ENCODE results near the gene KCNN3.

The KCNN3 gene

GRCh38 chr1:154747740-154748404, 122.2 kb downstream of the KCNN3 start:
- DNase-seq, result peak; percentile 82

DNA sequence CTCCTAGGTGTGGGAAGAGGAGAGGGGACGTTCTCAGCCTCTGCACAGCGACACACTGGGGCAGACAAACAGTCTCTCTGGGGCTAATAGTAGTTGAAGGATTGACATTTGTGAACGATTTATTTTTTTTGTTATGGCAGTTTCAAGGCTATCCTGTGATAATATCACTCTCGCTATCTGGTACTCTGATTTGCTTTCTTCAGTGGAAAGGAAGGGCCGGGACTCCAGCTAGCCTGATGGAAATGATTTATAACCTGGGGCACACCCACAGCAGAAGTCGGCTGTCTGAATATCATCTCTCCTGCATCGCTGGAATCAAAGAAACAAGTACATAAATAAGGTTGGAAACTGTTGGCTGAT, 122.7 kb downstream of the KCNN3 start:
- no peak for DNase-seq

GRCh38 chr1:154746622-154747299, 123.3 kb downstream of the KCNN3 start:
- DNase-seq, result no peak

DNA sequence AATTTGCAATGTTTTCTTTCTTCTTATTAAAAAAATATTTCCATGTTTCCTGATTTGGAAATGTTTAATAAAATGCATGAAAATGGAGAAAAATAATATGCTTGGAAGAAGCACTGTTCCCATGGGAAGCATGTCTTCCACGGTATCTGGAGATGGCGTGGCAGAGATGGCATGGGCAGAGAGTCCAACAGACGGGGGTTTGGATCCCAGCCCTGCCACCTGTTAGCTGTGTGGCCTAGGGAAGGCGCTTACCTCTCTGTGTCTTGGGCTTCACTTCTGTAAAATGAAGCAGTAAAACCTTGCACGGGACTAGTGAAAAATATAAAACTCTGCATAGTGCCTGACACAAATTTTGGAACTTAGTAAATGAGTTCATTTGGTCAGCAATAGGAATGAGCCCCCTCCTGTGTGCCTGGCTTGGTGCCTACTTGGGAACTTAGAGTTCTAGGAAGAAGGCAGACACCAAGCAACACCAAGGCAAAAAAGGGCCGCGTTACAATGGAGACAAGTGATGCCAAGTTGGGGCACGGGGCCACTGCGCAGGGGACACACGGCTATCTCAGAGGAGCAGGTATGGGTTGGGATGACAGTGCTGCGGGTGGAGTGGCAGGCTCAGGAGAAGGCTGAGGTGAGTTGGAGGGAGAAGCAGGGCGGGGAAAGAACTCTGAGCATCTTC, 124.2 kb downstream of the KCNN3 start:
- no peak for DNase-seq

GRCh38 chr1:154745286-154745731, 124.8 kb downstream of the KCNN3 start:
- DNase-seq, result no peak

GRCh38 chr1:154744352-154745035, 125.6 kb downstream of the KCNN3 start:
- no peak for DNase-seq

DNA sequence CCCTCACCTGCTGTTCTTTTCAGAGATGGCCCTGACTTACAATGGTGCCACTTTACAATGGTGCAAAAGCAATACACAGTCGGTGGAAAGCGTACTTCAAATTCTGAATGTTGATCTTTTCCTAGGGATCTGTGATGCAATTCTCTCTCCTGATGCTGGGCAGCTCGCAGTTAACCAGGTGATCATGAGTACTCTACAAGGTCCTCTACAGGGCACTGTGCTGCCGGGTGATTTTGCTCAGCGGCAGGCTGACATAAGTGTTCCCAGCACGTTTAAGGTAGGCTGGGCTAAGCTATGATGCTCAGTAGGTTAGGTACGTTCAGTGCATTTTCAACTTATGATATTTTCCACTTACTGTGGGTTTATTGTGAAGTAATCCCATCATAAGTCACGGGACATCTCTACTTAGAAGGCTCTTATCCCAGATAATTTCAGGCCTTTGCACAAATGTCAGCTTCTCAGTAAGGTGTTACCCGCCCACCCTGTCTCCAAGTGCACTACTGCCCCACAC, 126.5 kb downstream of the KCNN3 start:
- DNase-seq, result no peak

DNA sequence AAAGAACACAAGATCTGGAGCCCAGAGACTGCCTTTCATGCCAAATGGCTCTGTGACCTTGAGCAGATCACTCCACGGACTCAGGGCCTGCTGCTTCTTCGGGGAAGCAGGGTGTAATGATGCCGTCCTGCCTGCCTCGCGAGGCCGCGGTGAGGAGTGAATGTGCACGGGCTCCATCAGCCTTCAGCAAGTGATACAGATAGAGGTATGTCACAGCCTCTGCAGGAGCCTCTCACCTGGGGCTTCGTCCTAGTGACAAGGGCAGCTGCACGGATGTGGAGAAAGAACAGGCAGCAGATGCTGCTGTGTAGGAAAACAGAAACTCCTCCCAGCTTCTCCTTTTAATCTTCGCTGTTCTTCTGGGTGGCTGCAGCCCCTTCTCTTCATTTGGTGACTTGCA, 127.5 kb downstream of the KCNN3 start:
- no peak for DNase-seq

DNA sequence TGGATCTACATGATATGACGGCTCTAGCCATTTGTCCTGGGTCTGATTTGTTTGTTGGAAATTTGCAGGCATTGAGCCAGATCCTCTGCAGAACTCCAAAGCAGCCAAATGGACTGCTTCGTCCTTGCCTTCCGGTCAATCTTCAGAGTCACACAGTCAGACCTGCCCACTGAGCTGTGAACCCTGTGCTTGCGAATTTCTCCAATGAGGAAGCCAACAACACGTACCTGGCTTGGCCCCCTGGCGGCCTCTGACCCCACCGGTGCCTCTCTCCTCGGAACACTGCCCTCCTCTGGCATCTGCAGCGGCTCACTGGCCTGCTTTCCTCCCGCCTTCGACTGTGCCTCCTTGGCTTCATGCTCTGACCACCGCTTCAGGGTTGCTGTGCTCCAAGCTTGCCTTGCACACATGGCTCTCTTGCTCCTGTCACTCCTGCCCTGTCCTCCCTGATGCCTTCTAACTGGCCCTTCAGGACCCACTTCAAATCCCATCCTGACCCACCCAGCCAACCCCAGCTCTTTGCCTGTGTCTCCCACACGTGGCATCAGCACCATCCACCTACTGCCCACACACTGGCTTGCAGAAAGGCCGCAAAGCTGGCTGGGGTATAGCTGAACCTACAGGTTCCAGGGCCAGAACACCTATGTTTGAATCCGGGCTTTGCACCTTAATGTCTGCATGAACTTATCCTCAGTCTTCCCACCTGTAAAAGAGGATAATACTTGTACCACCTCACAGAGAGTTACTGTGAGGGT, 128.2 kb downstream of the KCNN3 start:
- DNase-seq, result no peak

GRCh38 chr1:154741327-154741726, 128.8 kb downstream of the KCNN3 start:
- no peak for DNase-seq

- DNase-seq, result no peak
These were observed 130.4 kb downstream of the KCNN3 start for GRCh38 chr1:154739654-154740053.

DNA sequence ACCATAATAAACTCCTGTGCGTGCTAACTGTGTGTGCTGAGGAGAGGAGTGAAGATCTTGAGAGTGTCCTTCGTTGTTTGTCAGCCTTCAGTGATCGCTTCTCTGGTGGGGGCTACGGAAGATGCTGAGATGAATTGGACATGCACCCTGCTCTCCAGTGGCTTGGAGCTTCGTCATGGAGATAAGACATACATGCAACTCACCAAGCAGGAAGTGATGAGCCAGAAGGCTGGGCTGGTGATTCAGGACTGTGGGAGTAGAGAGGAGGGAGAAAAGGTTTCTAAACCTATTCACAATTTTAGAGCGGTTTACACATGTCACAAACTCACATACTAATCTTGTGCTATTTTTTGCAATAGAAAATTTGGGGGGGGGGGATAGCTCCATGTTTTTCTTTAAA, 133.2 kb downstream of the KCNN3 start:
- no peak for DNase-seq

GRCh38 chr1:154735804-154736168, 134.3 kb downstream of the KCNN3 start:
- DNase-seq, result no peak

GRCh38 chr1:154735061-154735803, 134.8 kb downstream of the KCNN3 start:
- no peak for DNase-seq

DNA sequence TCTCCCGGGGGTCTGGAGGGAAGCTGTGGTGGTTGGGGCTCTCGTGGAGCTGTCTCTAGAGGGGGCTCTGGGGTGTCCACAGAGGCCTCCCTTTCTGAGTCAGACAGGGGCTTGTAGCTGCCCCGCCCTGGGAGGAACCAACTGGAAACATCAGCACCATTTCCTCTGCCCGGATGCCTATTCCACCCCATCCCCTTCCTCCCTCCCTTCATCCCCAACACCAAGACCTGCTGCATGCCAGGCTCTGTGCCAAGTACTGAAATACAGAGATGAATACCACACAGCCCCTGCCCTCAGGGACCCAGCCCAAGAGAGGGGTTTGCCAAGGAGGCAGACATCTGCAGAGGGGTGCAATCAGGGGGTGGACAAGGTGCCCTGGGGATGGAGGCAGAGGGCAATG, 136.5 kb downstream of the KCNN3 start:
- DNase-seq, result no peak

- DNase-seq, result no peak
These were observed 139.0 kb downstream of the KCNN3 start for GRCh38 chr1:154730986-154731489.

- DNase-seq, result no peak
These were observed 139.8 kb downstream of the KCNN3 start for GRCh38 chr1:154730259-154730658.

DNA sequence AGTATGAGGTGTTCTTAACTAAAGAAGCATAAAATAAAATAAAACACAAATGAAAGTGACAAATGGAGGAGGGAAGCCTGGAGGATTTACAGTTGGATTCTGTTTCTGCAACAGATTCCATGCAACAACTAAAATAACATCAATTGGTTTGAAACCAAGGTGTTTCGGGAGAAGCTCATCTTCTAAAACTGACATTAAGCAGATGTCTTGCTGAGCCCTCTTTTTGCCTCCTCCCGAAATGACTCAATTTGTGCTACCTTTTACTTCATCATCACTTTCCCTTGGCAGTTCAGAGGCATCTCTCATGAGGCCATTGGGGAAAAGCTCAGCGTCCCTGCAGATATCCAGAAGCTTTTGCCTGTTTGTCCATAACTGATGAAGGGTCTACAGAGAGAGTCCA, 140.5 kb downstream of the KCNN3 start:
- DNase-seq, result no peak

GRCh38 chr1:154729031-154729442, 141.0 kb downstream of the KCNN3 start:
- no peak for DNase-seq

DNA sequence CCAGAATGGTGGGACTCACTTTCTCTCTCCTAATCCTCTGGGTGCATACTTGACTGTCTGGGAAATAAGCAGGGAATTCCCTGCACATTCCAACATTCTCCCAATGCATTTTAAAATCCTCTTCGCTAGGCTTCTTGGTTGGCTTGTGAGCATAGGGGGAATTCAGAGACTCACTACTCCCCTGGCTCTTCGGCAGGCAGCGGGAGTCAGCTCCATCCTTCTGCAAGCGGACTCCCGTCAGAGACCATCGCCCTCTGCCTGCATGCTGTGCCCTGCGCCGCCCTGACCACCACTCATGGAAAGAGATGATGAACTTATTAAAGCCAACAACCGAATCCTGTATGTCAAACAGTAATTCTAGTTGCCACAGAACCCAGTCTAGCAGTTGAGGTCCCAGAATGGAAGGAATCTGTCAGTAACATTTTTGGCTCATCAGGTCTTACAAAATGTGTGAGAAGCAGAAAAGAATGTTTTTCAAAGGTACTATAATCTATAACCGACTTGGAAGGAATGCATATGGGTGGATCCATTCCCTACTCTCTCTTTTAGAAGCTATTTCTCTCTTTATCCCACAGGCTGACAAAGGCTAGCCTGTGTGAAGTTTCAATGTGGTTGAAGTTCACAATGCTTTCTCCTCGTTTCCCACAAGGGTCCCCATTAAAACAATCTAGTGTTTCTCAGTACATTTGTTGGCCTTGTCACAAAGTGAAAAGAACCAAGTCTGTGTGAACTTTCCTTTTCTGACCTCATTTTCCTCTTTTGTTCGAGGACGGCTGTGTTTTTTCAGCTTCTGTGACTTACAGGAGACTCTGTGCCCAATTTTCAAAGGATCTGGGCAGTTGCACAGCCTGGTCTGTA, 143.0 kb downstream of the KCNN3 start:
- DNase-seq, result no peak

GRCh38 chr1:154726443-154726842, 143.6 kb downstream of the KCNN3 start:
- no peak for DNase-seq
